Skeletal muscle tissue (tissue), 4 donors: ENCODE results near the gene CHIC2. TPM values are rescaled to one million over a fixed set of nuclear protein-coding genes. Genes with fewer than 3 reads are reported as not detected.

Experiments
- H3K27ac ChIP-seq: one replicate; pipeline ENCODE4 v1.7.0; 2013; ENCODE audit warnings: mild to moderate bottlenecking, low read depth, low read length, inconsistent platforms
- H3K27me3 ChIP-seq, 3 donors: one replicate each; pipeline ENCODE4 v1.7.0; 2013; ENCODE audit warnings: low read length in 3 of 3; ENCODE audit not compliant: control insufficient read depth in 3 of 3, insufficient read depth in 3 of 3
- H3K36me3 ChIP-seq, 3 donors: one replicate each; pipeline ENCODE4 v1.7.0; 2013; ENCODE audit warnings: low read length in 3 of 3; ENCODE audit not compliant: control insufficient read depth in 3 of 3, insufficient read depth in 3 of 3
- H3K4me1 ChIP-seq, 3 donors: one replicate each; pipeline ENCODE4 v1.7.0; 2013; ENCODE audit warnings: low read length in 3 of 3, mild to moderate bottlenecking in 3 of 3; ENCODE audit not compliant: control insufficient read depth in 3 of 3, insufficient read depth in 3 of 3
- H3K4me3 ChIP-seq, 3 donors: one replicate each; pipeline ENCODE4 v1.7.0; 2013; ENCODE audit warnings: low read length in 3 of 3
- H3K9ac ChIP-seq, 3 donors: one replicate each; pipeline ENCODE4 v1.7.0; 2013; ENCODE audit warnings: low read length in 3 of 3, mild to moderate bottlenecking in 3 of 3, moderate library complexity in 2 of 3, low read depth in 1 of 3
- H3K9me3 ChIP-seq, 3 donors: one replicate each; pipeline ENCODE4 v1.7.0; 2013; ENCODE audit warnings: low read length in 3 of 3; ENCODE audit not compliant: control insufficient read depth in 3 of 3
- total RNA-seq: library from RNA; depleted of rRNA; stranded (reverse); fragments of >200 nt; gene quantifications from one replicate; pipeline ENCODE4 v1.2.3, GENCODE V29; 2014
- donor health status: Osteomylitis.

Gene CHIC2
- total RNA-seq, 1 donor from 2014 or later, result 24.5 TPM

DNA sequence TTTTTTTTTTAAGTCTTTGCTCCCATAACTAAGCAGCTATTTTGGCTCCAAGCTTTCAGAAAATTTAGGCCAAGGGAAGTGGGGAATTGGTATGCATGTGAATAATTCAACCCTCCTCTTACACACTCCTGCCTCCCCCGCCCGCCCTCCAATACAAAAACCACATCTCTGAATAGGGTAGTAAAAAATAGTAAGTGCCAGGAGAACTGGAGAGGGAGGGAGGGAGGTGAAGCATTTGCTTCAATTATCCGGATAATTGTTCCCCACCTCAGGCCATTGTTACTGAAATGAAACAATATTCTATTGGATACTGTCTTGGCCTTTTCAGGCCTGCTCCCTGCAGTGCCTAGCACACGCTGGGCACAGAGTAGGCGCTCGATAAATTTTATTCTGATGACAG lies 30.0 kb upstream of the CHIC2 start:
- H3K4me3 ChIP-seq, result no peak overlapping the region
- no peak overlapping the region for H3K27ac ChIP-seq
- H3K9ac ChIP-seq, result no peak overlapping the region
- peaks cover 55 to 74% (median 69%) of the 10 kb centered on the region in 3 donors for H3K27me3 ChIP-seq
- peaks cover 12 to 17% (median 16%) of the 10 kb centered on the region in 3 donors for H3K4me1 ChIP-seq
- no peaks in the 10 kb centered on the region for H3K36me3 ChIP-seq
- no peaks in the 10 kb centered on the region for H3K9me3 ChIP-seq

DNA sequence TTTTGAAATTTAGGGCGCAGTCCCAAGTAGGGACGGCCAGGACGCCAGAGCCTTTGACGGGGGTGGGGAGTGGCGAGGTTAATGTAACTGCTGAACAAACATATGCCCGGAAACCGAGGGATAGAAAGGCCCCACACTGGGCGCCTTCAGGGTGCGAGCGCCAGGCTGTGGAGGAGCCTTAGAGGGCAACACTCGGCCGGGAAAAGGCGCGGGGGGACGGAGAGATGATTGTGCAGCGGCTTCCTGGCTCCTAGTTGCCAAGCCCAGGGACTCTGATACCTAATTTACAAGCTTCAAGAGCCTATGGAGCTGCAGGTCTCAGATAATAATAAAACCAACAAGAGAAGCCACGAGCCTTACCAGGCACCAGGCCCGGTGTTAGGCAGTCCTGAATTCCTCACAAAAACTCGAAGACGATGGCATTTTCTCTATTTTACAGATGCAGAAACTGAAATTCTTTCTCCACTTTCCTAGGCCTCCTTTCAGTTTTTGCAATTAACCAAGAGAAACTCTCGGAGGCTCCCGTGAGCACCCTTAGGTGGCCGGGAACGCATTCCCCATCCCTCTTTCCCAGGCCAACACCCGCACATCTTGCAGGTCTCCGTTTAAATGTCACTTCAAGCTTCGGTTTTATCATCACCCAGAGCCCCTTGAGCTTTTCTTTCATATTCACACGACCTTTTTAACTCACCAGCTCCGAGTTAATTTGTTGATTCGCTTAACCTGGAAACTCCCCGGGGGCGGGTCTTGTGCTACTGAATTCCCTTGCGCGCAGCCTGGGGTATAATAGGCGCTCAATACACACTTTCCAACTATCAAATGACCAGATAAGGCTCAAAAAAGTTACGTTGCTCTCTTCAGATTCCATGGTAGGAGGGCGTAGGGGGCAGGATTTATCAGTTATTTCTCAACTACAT lies 29.2 kb upstream of the CHIC2 start:
- no peak overlapping the region for H3K9ac ChIP-seq
- no peak overlapping the region for H3K27ac ChIP-seq
- H3K4me3 ChIP-seq, result no peak overlapping the region
- no peaks in the 10 kb centered on the region for H3K9me3 ChIP-seq
- H3K27me3 ChIP-seq, result peaks cover 48 to 65% (median 60%) of the 10 kb centered on the region in 3 donors
- H3K4me1 ChIP-seq, result peaks cover 12 to 16% (median 13%) of the 10 kb centered on the region in 3 donors
- H3K36me3 ChIP-seq, result no peaks in the 10 kb centered on the region

DNA sequence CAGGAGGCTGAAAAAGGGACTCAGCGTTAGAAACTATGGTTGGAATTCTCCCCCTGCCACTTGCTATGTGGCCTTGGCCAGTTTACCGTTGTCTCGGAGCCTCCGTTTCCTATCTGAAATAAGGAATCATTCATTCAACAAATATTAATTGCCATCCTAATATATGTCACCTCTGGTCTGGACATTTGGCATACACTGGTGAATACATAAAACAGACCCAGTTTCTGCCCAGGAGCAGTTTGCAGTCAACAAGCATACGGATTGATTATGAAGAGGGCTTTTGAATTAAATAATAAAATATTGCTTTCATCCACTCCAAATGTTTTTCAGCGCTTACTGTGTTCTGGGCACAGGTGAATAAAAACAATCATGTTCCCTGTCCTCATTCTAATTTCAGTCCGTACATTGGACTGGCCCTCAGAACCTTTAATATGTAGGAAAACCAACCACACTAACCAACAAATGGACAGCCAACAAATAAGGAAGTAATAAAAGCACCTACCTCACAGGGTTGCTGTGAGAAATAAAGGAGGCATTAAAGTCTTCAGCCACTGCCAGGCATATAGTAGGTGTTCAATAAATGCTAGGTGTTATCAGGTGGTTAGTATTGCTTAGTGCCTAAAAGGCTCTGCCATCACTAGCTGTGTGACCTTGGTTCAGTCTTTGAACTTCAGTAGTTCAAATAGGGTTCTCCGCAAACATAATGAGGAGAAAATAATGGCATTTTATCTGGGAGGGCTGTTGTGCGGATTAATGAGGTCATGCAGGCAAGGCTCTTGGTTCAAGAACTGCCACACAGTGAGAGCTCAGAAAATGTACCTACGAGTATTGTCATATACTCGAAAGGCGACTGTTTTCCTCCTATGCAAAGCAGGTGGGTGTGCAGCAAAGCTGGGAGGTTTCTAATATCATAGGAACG lies 28.3 kb upstream of the CHIC2 start:
- Histone ChIP-seq H3K9me3 (no peaks in the 10 kb centered on the region), H3K27ac (no peak overlapping the region), H3K27me3 (peaks cover 40 to 56% (median 51%) of the 10 kb centered on the region in 3 donors), H3K4me3 (peak overlapping the region; percentile 67 to 84 (median 82)), H3K36me3 (no peaks in the 10 kb centered on the region), H3K9ac (peak overlapping the region; percentile 69 to 80 (median 74)), H3K4me1 (peaks cover 12 to 16% (median 13%) of the 10 kb centered on the region in 3 donors)

DNA sequence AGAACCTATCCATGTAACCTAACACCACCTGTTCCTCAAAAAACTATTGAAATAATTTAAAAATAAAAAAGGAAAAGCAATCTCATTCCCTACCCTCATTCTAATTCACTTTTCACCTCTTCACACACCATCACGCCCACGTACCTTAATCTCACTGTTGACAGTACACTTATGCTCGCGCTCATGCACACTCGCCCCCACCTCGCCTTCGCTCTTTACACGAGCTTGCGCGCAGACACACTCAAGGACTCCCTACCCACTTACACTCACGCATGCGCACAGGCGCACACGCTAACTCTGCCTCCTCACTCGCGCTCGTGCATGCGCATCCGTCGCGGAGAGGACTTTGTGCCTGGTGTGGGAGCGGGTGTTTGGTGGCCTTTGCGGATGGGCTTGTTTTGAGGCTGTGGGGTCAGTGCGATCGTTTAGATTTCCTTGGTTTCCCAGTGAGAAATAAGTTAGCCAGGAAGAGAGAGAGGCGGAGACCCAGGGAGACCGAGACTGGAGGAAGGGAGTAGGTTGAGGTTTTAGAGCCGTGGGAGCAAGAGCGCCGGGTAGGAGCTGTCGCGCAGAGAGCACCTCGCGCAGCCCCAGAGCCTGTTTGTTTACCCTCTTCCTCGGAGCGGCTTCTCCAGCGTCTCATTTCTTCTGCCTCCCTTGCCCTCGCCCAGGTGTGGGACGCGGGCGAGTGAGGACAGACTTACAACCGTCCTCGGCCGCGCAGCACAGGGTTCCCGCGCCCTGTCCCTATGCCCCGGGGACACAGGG lies 27.4 kb upstream of the CHIC2 start:
- H3K9ac ChIP-seq, result peak overlapping the region; percentile 69 to 80 (median 74)
- peak overlapping the region; percentile 33 for H3K27ac ChIP-seq
- no peaks in the 10 kb centered on the region for H3K9me3 ChIP-seq
- peaks cover 40 to 47% (median 44%) of the 10 kb centered on the region in 3 donors for H3K27me3 ChIP-seq
- H3K36me3 ChIP-seq, result no peaks in the 10 kb centered on the region
- H3K4me1 ChIP-seq, result peaks cover 12 to 16% (median 13%) of the 10 kb centered on the region in 3 donors
- H3K4me3 ChIP-seq, result peak overlapping the region; percentile 67 to 84 (median 82)

DNA sequence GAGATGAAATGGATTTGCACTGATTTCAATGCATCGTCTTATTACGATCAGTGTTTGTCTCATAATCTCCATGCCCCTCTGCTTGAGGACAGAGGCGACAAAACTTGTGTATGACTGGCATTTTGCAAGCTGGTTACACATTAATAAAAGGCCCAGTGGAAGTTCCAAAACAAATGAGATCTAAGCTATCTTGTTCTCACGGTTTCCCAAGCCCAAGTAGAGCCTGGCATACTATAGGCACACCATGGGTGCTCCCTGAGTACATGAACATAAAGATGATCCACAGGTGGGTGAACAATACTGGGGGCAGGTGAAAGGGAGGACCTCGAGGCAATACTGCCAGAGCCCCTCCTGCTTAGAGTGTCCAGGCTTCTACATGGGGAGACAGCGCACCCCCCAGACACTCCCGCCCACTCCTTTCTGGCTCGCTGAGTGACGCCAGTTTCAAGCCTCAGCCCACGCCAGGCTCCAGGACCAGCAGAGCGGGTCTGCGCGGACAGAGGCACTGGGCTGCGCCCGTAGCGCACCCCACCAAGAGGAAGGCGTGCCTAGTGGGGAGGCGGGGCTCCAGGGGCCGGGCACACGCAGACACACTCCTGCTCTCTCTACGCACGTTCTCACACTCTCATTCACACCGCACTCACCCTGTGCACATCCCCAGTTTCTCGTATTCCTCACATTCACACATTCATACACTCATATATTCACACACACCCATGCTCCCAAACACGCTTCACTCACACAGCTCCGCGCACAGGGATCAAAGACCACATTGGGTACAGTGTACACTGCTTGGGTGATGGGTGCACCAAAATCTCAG lies 26.6 kb upstream of the CHIC2 start:
- Histone ChIP-seq H3K9me3 (no peaks in the 10 kb centered on the region), H3K4me3 (peak overlapping the region; percentile 67 to 84 (median 82)), H3K4me1 (peaks cover 12 to 16% (median 13%) of the 10 kb centered on the region in 3 donors), H3K9ac (peak overlapping the region; percentile 69 to 80 (median 74)), H3K27ac (peak overlapping the region; percentile 33), H3K36me3 (no peaks in the 10 kb centered on the region), H3K27me3 (peaks cover 36 to 39% (median 36%) of the 10 kb centered on the region in 3 donors)

DNA sequence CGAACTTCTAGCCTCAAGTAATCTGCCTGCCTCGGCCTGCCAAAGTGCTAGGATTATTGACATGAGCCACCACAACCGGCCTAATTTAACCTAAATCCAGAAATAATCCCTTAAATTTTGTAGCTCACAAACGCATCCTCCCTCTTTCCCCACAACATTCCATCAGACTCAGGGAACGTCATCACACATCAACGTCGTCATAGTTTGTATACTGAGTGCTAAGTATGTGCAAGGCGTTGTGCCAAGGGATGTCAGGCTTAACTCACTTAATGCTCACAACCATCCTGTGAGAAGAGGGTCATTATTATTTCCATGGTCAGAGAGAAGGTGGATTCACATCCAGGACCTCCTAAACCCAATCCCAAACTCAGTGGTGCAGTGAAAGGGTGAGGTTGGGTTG lies 26.0 kb upstream of the CHIC2 start:
- peak overlapping the region; percentile 33 for H3K27ac ChIP-seq
- H3K27me3 ChIP-seq, result peaks cover 30 to 35% (median 33%) of the 10 kb centered on the region in 3 donors
- peak overlapping the region in 1 of 3 donors; percentile 27 for H3K4me3 ChIP-seq
- H3K36me3 ChIP-seq, result no peaks in the 10 kb centered on the region
- H3K9me3 ChIP-seq, result no peaks in the 10 kb centered on the region
- no peak overlapping the region for H3K9ac ChIP-seq
- peaks cover 12 to 18% (median 18%) of the 10 kb centered on the region in 3 donors for H3K4me1 ChIP-seq

DNA sequence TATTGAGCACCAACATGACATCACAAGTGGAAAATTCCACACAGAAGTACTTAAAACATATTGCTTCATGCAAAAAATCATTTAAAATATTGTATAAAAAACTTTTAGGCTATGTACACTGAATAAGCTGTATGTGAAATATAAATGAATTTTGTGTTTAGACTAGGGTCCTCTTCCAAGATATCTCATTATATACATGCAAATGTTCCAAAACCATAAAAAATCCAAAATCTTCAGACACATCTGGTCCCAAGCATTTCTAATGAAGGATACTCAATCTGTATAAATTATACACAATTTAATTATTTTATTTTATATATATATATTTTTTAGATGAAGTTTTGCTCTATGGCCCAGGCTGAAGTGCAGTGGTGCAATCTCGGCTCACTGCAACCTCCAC lies 25.5 kb upstream of the CHIC2 start:
- Histone ChIP-seq H3K27ac (no peak overlapping the region), H3K4me3 (no peak overlapping the region), H3K36me3 (no peaks in the 10 kb centered on the region), H3K27me3 (peaks cover 25 to 30% (median 28%) of the 10 kb centered on the region in 3 donors), H3K4me1 (peaks cover 12 to 19% (median 19%) of the 10 kb centered on the region in 3 donors), H3K9me3 (no peaks in the 10 kb centered on the region), H3K9ac (no peak overlapping the region)

DNA sequence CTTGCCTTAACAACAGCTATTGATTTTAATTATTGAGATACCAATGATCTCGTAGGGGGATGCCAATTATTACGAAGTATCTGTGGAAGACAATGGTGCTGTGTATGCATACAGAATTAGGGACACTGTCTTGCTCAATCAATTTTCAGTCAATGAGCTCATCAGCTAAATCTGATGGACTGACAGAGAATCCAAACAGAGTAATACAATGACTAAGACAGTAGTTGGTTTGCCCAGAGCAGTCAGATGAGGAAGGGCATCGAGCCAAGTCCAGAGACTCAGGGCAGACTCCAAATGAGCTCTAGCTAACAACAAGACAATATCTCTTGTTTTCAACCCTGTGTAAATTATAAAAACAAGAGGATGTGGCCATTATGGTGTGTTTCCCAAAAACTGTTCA lies 20.9 kb upstream of the CHIC2 start:
- H3K27me3 ChIP-seq, result peaks cover 0 to 2% (median 0%) of the 10 kb centered on the region in 3 donors
- no peak overlapping the region for H3K4me3 ChIP-seq
- peak overlapping the region; percentile 81 for H3K27ac ChIP-seq
- no peaks in the 10 kb centered on the region for H3K36me3 ChIP-seq
- peak overlapping the region in 1 of 3 donors; percentile 55 for H3K9ac ChIP-seq
- no peaks in the 10 kb centered on the region for H3K9me3 ChIP-seq
- H3K4me1 ChIP-seq, result peaks cover 0 to 10% (median 9%) of the 10 kb centered on the region in 3 donors
